GM12875 (cell line): ENCODE measurements around the gene FRY.

Experiments used
- H3K4me3 ChIP-seq: one replicate; pipeline ENCODE4 v1.5.1; 2011; ENCODE audit warnings: low read depth, low read length, control low read depth
- TF ChIP-seq, protein P1 (sequence below): IDR thresholded peaks from 2 replicates; pipeline ENCODE4 v1.5.1; 2011; ENCODE audit warnings: low read depth, mild to moderate bottlenecking, control low read depth, inconsistent platforms, low read length, moderate library complexity, borderline replicate concordance; ENCODE audit not compliant: insufficient read depth

FRY gene

DNA sequence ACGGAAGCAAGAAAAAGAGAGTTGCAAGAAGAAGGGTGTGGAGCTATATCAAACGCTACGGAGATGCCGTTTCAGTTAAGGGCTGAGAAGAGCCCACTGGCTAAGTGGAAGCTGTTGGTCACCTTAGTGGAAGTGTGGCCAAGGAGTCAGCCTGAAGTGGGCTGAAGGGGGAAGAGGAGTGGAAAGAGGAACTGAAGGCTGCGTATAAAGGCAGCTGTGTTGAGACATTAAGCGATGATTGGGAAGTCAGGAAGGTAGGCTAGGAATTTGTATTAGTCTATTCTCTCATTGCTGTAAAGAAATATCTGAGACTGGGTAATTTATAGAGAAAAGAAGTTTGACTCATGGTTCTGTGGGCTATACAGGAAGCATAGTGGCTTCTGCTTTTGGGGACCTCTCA lies 14.1 kb upstream of the FRY start:
- H3K4me3 ChIP-seq, result no peak overlapping the region
- TF ChIP-seq, protein P1, sequence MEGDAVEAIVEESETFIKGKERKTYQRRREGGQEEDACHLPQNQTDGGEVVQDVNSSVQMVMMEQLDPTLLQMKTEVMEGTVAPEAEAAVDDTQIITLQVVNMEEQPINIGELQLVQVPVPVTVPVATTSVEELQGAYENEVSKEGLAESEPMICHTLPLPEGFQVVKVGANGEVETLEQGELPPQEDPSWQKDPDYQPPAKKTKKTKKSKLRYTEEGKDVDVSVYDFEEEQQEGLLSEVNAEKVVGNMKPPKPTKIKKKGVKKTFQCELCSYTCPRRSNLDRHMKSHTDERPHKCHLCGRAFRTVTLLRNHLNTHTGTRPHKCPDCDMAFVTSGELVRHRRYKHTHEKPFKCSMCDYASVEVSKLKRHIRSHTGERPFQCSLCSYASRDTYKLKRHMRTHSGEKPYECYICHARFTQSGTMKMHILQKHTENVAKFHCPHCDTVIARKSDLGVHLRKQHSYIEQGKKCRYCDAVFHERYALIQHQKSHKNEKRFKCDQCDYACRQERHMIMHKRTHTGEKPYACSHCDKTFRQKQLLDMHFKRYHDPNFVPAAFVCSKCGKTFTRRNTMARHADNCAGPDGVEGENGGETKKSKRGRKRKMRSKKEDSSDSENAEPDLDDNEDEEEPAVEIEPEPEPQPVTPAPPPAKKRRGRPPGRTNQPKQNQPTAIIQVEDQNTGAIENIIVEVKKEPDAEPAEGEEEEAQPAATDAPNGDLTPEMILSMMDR, result no peak

GRCh38 chr13:32019612-32020233 lies 11.9 kb upstream of the FRY start:
- TF ChIP-seq, protein P1, result peak; percentile 70
- H3K4me3 ChIP-seq, result no peak overlapping the region

GRCh38 chr13:32021785-32022184 lies 9.8 kb upstream of the FRY start:
- H3K4me3 ChIP-seq, result no peak overlapping the region
- TF ChIP-seq, protein P1, result no peak

DNA sequence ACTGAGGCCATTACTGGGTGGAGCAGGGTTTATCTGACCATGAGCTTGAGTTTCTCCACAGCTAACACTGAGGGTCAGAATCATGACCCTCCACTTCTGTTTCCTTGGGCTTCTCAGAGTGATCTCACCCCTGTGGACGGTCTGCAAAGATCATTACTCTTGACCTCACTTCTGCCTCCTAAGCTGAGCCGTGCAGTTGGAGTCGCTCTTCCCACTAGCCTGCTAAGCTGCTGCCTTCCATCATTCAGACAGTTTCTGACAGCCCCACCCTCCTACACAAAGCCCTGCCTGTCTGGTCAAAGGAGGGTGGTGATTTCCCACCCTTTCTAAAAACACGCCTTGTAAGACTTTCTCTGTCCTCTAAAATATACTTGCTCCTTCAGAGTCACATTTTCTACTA lies 9.3 kb upstream of the FRY start:
- H3K4me3 ChIP-seq, result no peak overlapping the region
- TF ChIP-seq, protein P1, result no peak

- TF ChIP-seq, protein P1, result no peak
- no peak overlapping the region for H3K4me3 ChIP-seq
Observed at GRCh38 chr13:32023096-32023495, 8.5 kb upstream of the FRY start.

- TF ChIP-seq, protein P1, result no peak
- no peak overlapping the region for H3K4me3 ChIP-seq
Observed at GRCh38 chr13:32023698-32024097, 7.9 kb upstream of the FRY start.

GRCh38 chr13:32024750-32025149 lies 6.8 kb upstream of the FRY start:
- TF ChIP-seq, protein P1, result no peak

More at GRCh38 chr13:32024750-32025149, 6.8 kb upstream of the FRY start:
- H3K4me3 ChIP-seq, result no peak overlapping the region
